PC-3 (cell line): ENCODE measurements around the gene NDUFA9. TPM values are rescaled to one million over a fixed set of nuclear protein-coding genes. Genes with fewer than 3 reads are reported as not detected.
A peak's percentile ranks its signal among the peaks of the same experiment; 100 is the strongest.

Source experiments
- ATAC-seq: fragments of 200-7000 bp; cut with Tn5 transposase; 2 replicates; pipeline ENCODE4 v1.9.1; 2020; ENCODE audit warnings: mild to moderate bottlenecking, moderate library complexity
- Bru-seq: library from RNA; stranded (reverse); fragments of 400-500 nt; gene quantifications from one replicate; lab custom pipeline; 2021; lab: Mats Ljungman, UMichigan
- BruChase-seq, 2 experiments: library from RNA; stranded (reverse); fragments of 400-500 nt; gene quantifications; one replicate each; lab custom pipeline; 2021; lab: Mats Ljungman, UMichigan
- BruUV-seq: library from RNA; stranded (reverse); fragments of 400-500 nt; replicated peaks from 2 replicates; lab custom pipeline; 2021; lab: Mats Ljungman, UMichigan
- CTCF ChIA-PET: fragments of 300-600 bp; sonication (Branson Sonifier 250); formaldehyde crosslinking; loops from one replicate; lab custom pipeline; 2022; ENCODE audit warnings: antibody characterized with exemption; lab: Charles Lee
- POLR2A ChIA-PET: fragments of 300-600 bp; sonication (Branson Sonifier 250); formaldehyde crosslinking; loops from one replicate; lab custom pipeline; 2022; ENCODE audit warnings: antibody characterized with exemption; ENCODE audit not compliant: unreplicated experiment; lab: Charles Lee
- DNase-seq: peaks from one replicate; pipeline ENCODE4 v3.0.0-alpha.2; 2015
- H2AFZ ChIP-seq: fragments of 300-600 bp; sonication (generic); 2 replicates; pipeline ENCODE4 v1.6.0; 2016; ENCODE audit warnings: antibody characterized with exemption, low read length
- H3F3A ChIP-seq: fragments of 300-600 bp; sonication (generic); one replicate; pipeline ENCODE4 v1.6.0; 2017; ENCODE audit warnings: antibody characterized with exemption, low read length, control low read depth, mild to moderate bottlenecking; ENCODE audit not compliant: unreplicated experiment
- H3K27ac ChIP-seq: fragments of 300-600 bp; sonication (generic); 2 replicates; pipeline ENCODE4 v1.5.1; 2016; ENCODE audit warnings: mild to moderate bottlenecking, low read length
- H3K27me3 ChIP-seq: fragments of 300-600 bp; sonication (generic); 2 replicates; pipeline ENCODE4 v1.6.1; 2016; ENCODE audit warnings: low read length, mixed read lengths
- H3K36me3 ChIP-seq: fragments of 300-600 bp; sonication (generic); 2 replicates; pipeline ENCODE4 v1.6.1; 2016; ENCODE audit warnings: low read depth, mixed run types, low read length, mixed read lengths
- H3K4me1 ChIP-seq: fragments of 300-600 bp; sonication (generic); 2 replicates; pipeline ENCODE4 v1.5.1; 2016; ENCODE audit warnings: low read length; ENCODE audit not compliant: insufficient read depth
- H3K4me2 ChIP-seq: fragments of 300-600 bp; sonication (generic); 2 replicates; pipeline ENCODE4 v1.6.0; 2016; ENCODE audit warnings: low read length
- H3K4me3 ChIP-seq: fragments of 300-600 bp; sonication (generic); 2 replicates; pipeline ENCODE4 v1.5.1; 2016; ENCODE audit warnings: mild to moderate bottlenecking, low read length, mixed read lengths
- H3K79me2 ChIP-seq: fragments of 300-600 bp; sonication (generic); 2 replicates; pipeline ENCODE4 v1.6.1; 2017; ENCODE audit warnings: low read length, mixed read lengths
- H3K9ac ChIP-seq: fragments of 300-600 bp; sonication (generic); 2 replicates; pipeline ENCODE4 v1.6.0; 2016; ENCODE audit warnings: mild to moderate bottlenecking, low read length
- H3K9me2 ChIP-seq: fragments of 300-600 bp; sonication (generic); replicated peaks from 2 replicates; pipeline ENCODE4 v1.6.1; 2016; ENCODE audit warnings: mixed run types, low read length, mixed read lengths
- H3K9me3 ChIP-seq: fragments of 300-600 bp; sonication (generic); 2 replicates; pipeline ENCODE4 v1.6.1; 2016; ENCODE audit warnings: low read length, mixed read lengths
- H4K20me1 ChIP-seq: fragments of 300-600 bp; sonication (generic); 2 replicates; pipeline ENCODE4 v1.6.1; 2016; ENCODE audit warnings: low read length, mixed read lengths
- CTCF ChIP-seq: fragments of 300-600 bp; sonication (generic); conservative IDR thresholded peaks from 2 replicates; pipeline ENCODE4 v1.5.1; 2017; ENCODE audit warnings: antibody characterized with exemption, low read depth, mild to moderate bottlenecking, low read length
- EZH2 ChIP-seq: fragments of 300-600 bp; sonication (generic); IDR thresholded peaks from one replicate; pipeline ENCODE4 v1.6.1; 2017; ENCODE audit warnings: antibody characterized with exemption, mild to moderate bottlenecking, low read length; ENCODE audit not compliant: unreplicated experiment
- EZH2phosphoT487 ChIP-seq: fragments of 300-600 bp; sonication (generic); IDR thresholded peaks from 2 replicates; pipeline ENCODE4 v1.6.1; 2018; ENCODE audit warnings: mild to moderate bottlenecking, antibody characterized with exemption, low read length, borderline replicate concordance
- intact Hi-C: fragments of 100-400 bp; cut with micrococcal nuclease; formaldehyde crosslinking; loops from 2 replicates; pipeline ENCODE4 v1.9.0; 2023
- long read RNA-seq: library from polyadenylated mRNA; unstranded; transcript quantifications from one replicate; pipeline ENCODE4 v2.0.0, GENCODE V29; 2021; ENCODE audit not compliant: unreplicated experiment
- total RNA-seq: library from RNA; depleted of rRNA; stranded (reverse); fragments of >200 nt; gene quantifications from 2 replicates; pipeline ENCODE4 v1.2.3, GENCODE V29; 2014; rRNA removed

NDUFA9 gene
- total RNA-seq (41.9 and 71.5 TPM in 2 replicates), Bru-seq, nascent RNA (percentile 60 among the genes with signal in this experiment), BruChase-seq, experiment 1, labeled RNA remaining after a 6-hour chase (percentile 76 among the genes with signal in this experiment), BruChase-seq, experiment 2, labeled RNA remaining after a 2-hour chase (percentile 73 among the genes with signal in this experiment)
- long read RNA-seq, full-length matches to known transcripts, result 91 of 97 reads
- long read RNA-seq, partial matches to known transcripts, result 3 of 97 reads
- long read RNA-seq, other reads (novel, unspliced or antisense), result 3 of 97 reads

GRCh38 chr12:4648501-4649357 is at the start of gene NDUFA9, which contains the start of gene AKAP3:
Gene NDUFA9 (plus strand): TSS chr12:4649114. CDS start chr12:4649127, 13 bp downstream.
Gene AKAP3 (minus strand): TSS chr12:4649051. CDS start chr12:4638196, 10,855 bp downstream.
- DNase-seq (peak; percentile 73), ATAC-seq (peak; percentile 94)
- H3K9me2 ChIP-seq, result no peaks in the 10 kb centered on the region
- H3K79me2 ChIP-seq, result peaks cover 50% of the 10 kb centered on the region
- H3K36me3 ChIP-seq, result no peaks in the 10 kb centered on the region
- intact Hi-C loops, result no loop called here
- H3K27ac ChIP-seq, result peak within 1 kb of the TSS; percentile 51
- peaks cover 16% of the 10 kb centered on the region for H3K4me1 ChIP-seq
- H3K9ac ChIP-seq, result peak within 1 kb of the TSS; percentile 91
- H3K27me3 ChIP-seq, result no peaks in the 10 kb centered on the region
- ChIA-PET CTCF (no interaction called here), POLR2A (no interaction called here)
- peak within 1 kb of the TSS; percentile 80 for H2AFZ ChIP-seq
- TF ChIP-seq CTCF (no peak), EZH2 (no peak), EZH2phosphoT487 (no peak)
- H3K9me3 ChIP-seq, result no peaks in the 10 kb centered on the region
- H3K4me3 ChIP-seq, result peak within 1 kb of the TSS; percentile 91
- BruUV-seq, result TSS peak; percentile 94
- no peaks in the 10 kb centered on the region for H3F3A ChIP-seq
- H4K20me1 ChIP-seq, result no peaks in the 10 kb centered on the region
- H3K4me2 ChIP-seq, result peak within 1 kb of the TSS; percentile 81

GRCh38 chr12:4603421-4603820 is 45.5 kb upstream of the NDUFA9 start:
- no peaks in the 10 kb centered on the region for H3K9me3 ChIP-seq
- H3K4me1 ChIP-seq, result peaks cover 3% of the 10 kb centered on the region; the same call in 1 of the 2 replicates
- BruUV-seq, result no TSS peak
- no peak overlapping the region for H3K4me2 ChIP-seq
- H3K36me3 ChIP-seq, result no peaks in the 10 kb centered on the region
- H2AFZ ChIP-seq, result no peak overlapping the region
- intact Hi-C loops, result no loop called here
- DNase-seq, result no peak
- no peak overlapping the region for H3K9ac ChIP-seq
- H3F3A ChIP-seq, result no peaks in the 10 kb centered on the region
- H3K9me2 ChIP-seq, result no peaks in the 10 kb centered on the region
- H3K27me3 ChIP-seq, result peaks cover 20% of the 10 kb centered on the region
- no peak overlapping the region for H3K27ac ChIP-seq
- no peaks in the 10 kb centered on the region for H4K20me1 ChIP-seq
- H3K79me2 ChIP-seq, result peaks cover 12% of the 10 kb centered on the region
- no peak overlapping the region for H3K4me3 ChIP-seq
- CTCF ChIA-PET, result no interaction called here
- ATAC-seq, result no peak
- POLR2A ChIA-PET, result no interaction called here
- no peak for TF ChIP-seq EZH2
- TF ChIP-seq EZH2phosphoT487, result no peak
- TF ChIP-seq CTCF, result no peak
